Mesendoderm (in vitro differentiated cells): ENCODE measurements around the gene ACP3.

Experiments
- DNase-seq: peaks from one replicate; pipeline ENCODE4 v3.0.0; 2013
- H2AK5ac ChIP-seq: 2 replicates; pipeline ENCODE4 v1.6.1; 2013; ENCODE audit warnings: low read length, inconsistent platforms
- H2BK120ac ChIP-seq: 2 replicates; pipeline ENCODE4 v1.6.1; 2013; ENCODE audit warnings: low read depth, mild to moderate bottlenecking, low read length, moderate library complexity, mixed read lengths
- H2BK15ac ChIP-seq: replicated peaks from 2 replicates; pipeline ENCODE4 v1.6.1; 2013; ENCODE audit warnings: low read depth, mild to moderate bottlenecking, moderate library complexity
- H2BK5ac ChIP-seq: 2 replicates; pipeline ENCODE4 v1.6.1; 2013; ENCODE audit warnings: low read length, inconsistent platforms
- H3K18ac ChIP-seq: 2 replicates; pipeline ENCODE4 v1.6.1; 2013; ENCODE audit warnings: mild to moderate bottlenecking, low read length, mixed read lengths
- H3K23ac ChIP-seq: one replicate; pipeline ENCODE4 v1.6.1; 2013; ENCODE audit warnings: low read length
- H3K27ac ChIP-seq: 2 replicates; pipeline ENCODE4 v1.5.1; 2013; ENCODE audit warnings: low read depth, mild to moderate bottlenecking, inconsistent platforms, low read length, moderate library complexity
- H3K27me3 ChIP-seq: 2 replicates; pipeline ENCODE4 v1.6.1; 2013; ENCODE audit warnings: low read length, control low read depth, mild to moderate bottlenecking, inconsistent platforms; ENCODE audit not compliant: insufficient read depth, poor library complexity
- H3K36me3 ChIP-seq: 2 replicates; pipeline ENCODE4 v1.6.1; 2013; ENCODE audit warnings: low read length, inconsistent platforms; ENCODE audit not compliant: control insufficient read depth, insufficient read depth
- H3K4ac ChIP-seq: one replicate; pipeline ENCODE4 v1.6.1; 2013; ENCODE audit warnings: low read depth, mild to moderate bottlenecking, low read length, moderate library complexity
- H3K4me1 ChIP-seq: 2 replicates; pipeline ENCODE4 v1.6.1; 2013; ENCODE audit warnings: low read depth, low read length, inconsistent platforms; ENCODE audit not compliant: control insufficient read depth
- H3K4me2 ChIP-seq: 2 replicates; pipeline ENCODE4 v1.6.1; 2013; ENCODE audit warnings: low read length
- H3K4me3 ChIP-seq: 2 replicates; pipeline ENCODE4 v1.5.1; 2013; ENCODE audit warnings: mild to moderate bottlenecking, low read length
- H3K56ac ChIP-seq: one replicate; pipeline ENCODE4 v1.6.1; 2013; ENCODE audit warnings: low read length
- H3K79me1 ChIP-seq: 2 replicates; pipeline ENCODE4 v1.6.1; 2013; ENCODE audit warnings: low read length, inconsistent platforms
- H3K79me2 ChIP-seq: 2 replicates; pipeline ENCODE4 v1.6.1; 2013; ENCODE audit warnings: mild to moderate bottlenecking, low read length; ENCODE audit not compliant: control insufficient read depth, insufficient read depth
- H3K9ac ChIP-seq: 2 replicates; pipeline ENCODE4 v1.6.1; 2013; ENCODE audit warnings: low read length, inconsistent platforms
- H4K5ac ChIP-seq: one replicate; pipeline ENCODE4 v1.6.1; 2013; ENCODE audit warnings: low read length
- H4K8ac ChIP-seq: one replicate; pipeline ENCODE4 v1.6.1; 2013; ENCODE audit warnings: low read depth, mild to moderate bottlenecking, control low read depth, low read length, moderate library complexity
- WGBS: extraction: QIAGEN DNeasy Blood & Tissue Kit; methylation state at CpG from one replicate; pipeline ENCODE4 v1.1.7; 2013; ENCODE audit warnings: low lambda C conversion rate, missing lambda C conversion rate; ENCODE audit not compliant: insufficient coverage; ENCODE audit errors: extremely low coverage; 5-methylcytosine and 5-hydroxymethylcytosine counted together

Gene ACP3

GRCh38 chr3:132332508-132332907 is 15.3 kb downstream of the ACP3 start:
- DNase-seq, result no peak
- no CpG with 5 or more reads among the region's 1 CpG for WGBS
- H3K4me1 ChIP-seq, result no peaks in the 10 kb centered on the region
- H2AK5ac ChIP-seq, result no peak overlapping the region
- no peak overlapping the region for H3K56ac ChIP-seq
- no peaks in the 10 kb centered on the region for H3K79me2 ChIP-seq
- H2BK5ac ChIP-seq, result no peak overlapping the region
- H3K36me3 ChIP-seq, result no peaks in the 10 kb centered on the region
- H3K4me3 ChIP-seq, result no peak overlapping the region
- H3K18ac ChIP-seq, result no peak overlapping the region
- H3K23ac ChIP-seq, result no peak overlapping the region
- no peak overlapping the region for H2BK15ac ChIP-seq
- H2BK120ac ChIP-seq, result no peak overlapping the region
- H3K79me1 ChIP-seq, result no peaks in the 10 kb centered on the region
- no peak overlapping the region for H3K4me2 ChIP-seq
- no peak overlapping the region for H3K27ac ChIP-seq
- H4K5ac ChIP-seq, result no peak overlapping the region
- no peaks in the 10 kb centered on the region for H3K27me3 ChIP-seq
- H4K8ac ChIP-seq, result no peak overlapping the region
- H3K9ac ChIP-seq, result no peak overlapping the region
- no peak overlapping the region for H3K4ac ChIP-seq

GRCh38 chr3:132341746-132342145 is 24.5 kb downstream of the ACP3 start:
- Histone ChIP-seq H3K27me3 (no peaks in the 10 kb centered on the region), H2BK15ac (no peak overlapping the region), H4K5ac (no peak overlapping the region), H3K23ac (no peak overlapping the region), H3K79me2 (no peaks in the 10 kb centered on the region), H3K4me3 (no peak overlapping the region), H3K56ac (no peak overlapping the region), H2BK120ac (no peak overlapping the region), H3K4ac (no peak overlapping the region), H2BK5ac (no peak overlapping the region), H3K36me3 (no peaks in the 10 kb centered on the region), H3K79me1 (no peaks in the 10 kb centered on the region), H3K27ac (no peak overlapping the region), H4K8ac (no peak overlapping the region), H3K4me1 (no peaks in the 10 kb centered on the region), H3K18ac (no peak overlapping the region), H3K4me2 (no peak overlapping the region), H2AK5ac (no peak overlapping the region), H3K9ac (no peak overlapping the region)
- DNase-seq, result no peak
- no CpG with 5 or more reads among the region's 2 CpGs for WGBS

- Histone ChIP-seq H3K4me2 (no peak overlapping the region), H3K4me1 (no peaks in the 10 kb centered on the region), H4K8ac (no peak overlapping the region), H3K4me3 (no peak overlapping the region), H3K9ac (no peak overlapping the region), H3K27me3 (no peaks in the 10 kb centered on the region), H2BK15ac (no peak overlapping the region), H3K56ac (no peak overlapping the region), H3K4ac (no peak overlapping the region), H3K36me3 (no peaks in the 10 kb centered on the region), H2BK120ac (no peak overlapping the region), H3K79me2 (no peaks in the 10 kb centered on the region), H3K79me1 (no peaks in the 10 kb centered on the region), H2AK5ac (no peak overlapping the region), H3K23ac (no peak overlapping the region), H4K5ac (no peak overlapping the region), H3K18ac (no peak overlapping the region), H2BK5ac (no peak overlapping the region), H3K27ac (no peak overlapping the region)
- DNase-seq, result peak; percentile 27
- WGBS, result no CpG with 5 or more reads among the region's 5 CpGs
Measured at GRCh38 chr3:132342183-132342582, 25.0 kb downstream of the ACP3 start.

GRCh38 chr3:132342610-132343009 is 25.4 kb downstream of the ACP3 start:
- H3K27ac ChIP-seq, result no peak overlapping the region
- no peak overlapping the region for H4K5ac ChIP-seq
- no peak for DNase-seq
- H3K79me1 ChIP-seq, result no peaks in the 10 kb centered on the region
- no peak overlapping the region for H3K4ac ChIP-seq
- H3K9ac ChIP-seq, result no peak overlapping the region
- H3K56ac ChIP-seq, result no peak overlapping the region
- no peak overlapping the region for H3K4me2 ChIP-seq
- H2AK5ac ChIP-seq, result no peak overlapping the region
- no peak overlapping the region for H2BK120ac ChIP-seq
- no peaks in the 10 kb centered on the region for H3K79me2 ChIP-seq
- H3K4me1 ChIP-seq, result no peaks in the 10 kb centered on the region
- H3K27me3 ChIP-seq, result no peaks in the 10 kb centered on the region
- H3K4me3 ChIP-seq, result no peak overlapping the region
- H2BK15ac ChIP-seq, result no peak overlapping the region
- H3K23ac ChIP-seq, result no peak overlapping the region
- 100% methylated on average over 1 of the region's 2 CpGs for WGBS
- H4K8ac ChIP-seq, result no peak overlapping the region
- no peak overlapping the region for H3K18ac ChIP-seq
- H3K36me3 ChIP-seq, result no peaks in the 10 kb centered on the region
- H2BK5ac ChIP-seq, result no peak overlapping the region

GRCh38 chr3:132343018-132343612 is 25.9 kb downstream of the ACP3 start:
- no peak overlapping the region for H3K56ac ChIP-seq
- H3K27me3 ChIP-seq, result no peaks in the 10 kb centered on the region
- H3K27ac ChIP-seq, result no peak overlapping the region
- DNase-seq, result peak; percentile 70
- no peak overlapping the region for H3K18ac ChIP-seq
- H2BK120ac ChIP-seq, result no peak overlapping the region
- H2BK15ac ChIP-seq, result no peak overlapping the region
- H4K5ac ChIP-seq, result no peak overlapping the region
- H3K4me3 ChIP-seq, result no peak overlapping the region
- no peaks in the 10 kb centered on the region for H3K79me1 ChIP-seq
- no CpG with 5 or more reads among the region's 6 CpGs for WGBS
- no peak overlapping the region for H3K9ac ChIP-seq
- no peak overlapping the region for H2AK5ac ChIP-seq
- H3K4me1 ChIP-seq, result no peaks in the 10 kb centered on the region
- no peak overlapping the region for H4K8ac ChIP-seq
- H3K4me2 ChIP-seq, result no peak overlapping the region
- no peak overlapping the region for H3K4ac ChIP-seq
- H3K23ac ChIP-seq, result no peak overlapping the region
- no peaks in the 10 kb centered on the region for H3K36me3 ChIP-seq
- no peaks in the 10 kb centered on the region for H3K79me2 ChIP-seq
- no peak overlapping the region for H2BK5ac ChIP-seq

- H2BK120ac ChIP-seq, result no peak overlapping the region
- no peak overlapping the region for H2BK5ac ChIP-seq
- no peaks in the 10 kb centered on the region for H3K79me1 ChIP-seq
- no peak overlapping the region for H2AK5ac ChIP-seq
- no peak for DNase-seq
- H3K36me3 ChIP-seq, result no peaks in the 10 kb centered on the region
- no peak overlapping the region for H3K4ac ChIP-seq
- H3K4me1 ChIP-seq, result no peaks in the 10 kb centered on the region
- no peak overlapping the region for H3K56ac ChIP-seq
- no peak overlapping the region for H3K4me2 ChIP-seq
- H3K23ac ChIP-seq, result no peak overlapping the region
- H3K27me3 ChIP-seq, result no peaks in the 10 kb centered on the region
- H3K79me2 ChIP-seq, result no peaks in the 10 kb centered on the region
- no peak overlapping the region for H2BK15ac ChIP-seq
- H3K18ac ChIP-seq, result no peak overlapping the region
- H4K8ac ChIP-seq, result no peak overlapping the region
- H3K9ac ChIP-seq, result no peak overlapping the region
- no peak overlapping the region for H3K27ac ChIP-seq
- no peak overlapping the region for H3K4me3 ChIP-seq
- H4K5ac ChIP-seq, result no peak overlapping the region
Measured at GRCh38 chr3:132344666-132345280, 27.6 kb downstream of the ACP3 start.
